ENCODE data around the gene RIC3.

DNA sequence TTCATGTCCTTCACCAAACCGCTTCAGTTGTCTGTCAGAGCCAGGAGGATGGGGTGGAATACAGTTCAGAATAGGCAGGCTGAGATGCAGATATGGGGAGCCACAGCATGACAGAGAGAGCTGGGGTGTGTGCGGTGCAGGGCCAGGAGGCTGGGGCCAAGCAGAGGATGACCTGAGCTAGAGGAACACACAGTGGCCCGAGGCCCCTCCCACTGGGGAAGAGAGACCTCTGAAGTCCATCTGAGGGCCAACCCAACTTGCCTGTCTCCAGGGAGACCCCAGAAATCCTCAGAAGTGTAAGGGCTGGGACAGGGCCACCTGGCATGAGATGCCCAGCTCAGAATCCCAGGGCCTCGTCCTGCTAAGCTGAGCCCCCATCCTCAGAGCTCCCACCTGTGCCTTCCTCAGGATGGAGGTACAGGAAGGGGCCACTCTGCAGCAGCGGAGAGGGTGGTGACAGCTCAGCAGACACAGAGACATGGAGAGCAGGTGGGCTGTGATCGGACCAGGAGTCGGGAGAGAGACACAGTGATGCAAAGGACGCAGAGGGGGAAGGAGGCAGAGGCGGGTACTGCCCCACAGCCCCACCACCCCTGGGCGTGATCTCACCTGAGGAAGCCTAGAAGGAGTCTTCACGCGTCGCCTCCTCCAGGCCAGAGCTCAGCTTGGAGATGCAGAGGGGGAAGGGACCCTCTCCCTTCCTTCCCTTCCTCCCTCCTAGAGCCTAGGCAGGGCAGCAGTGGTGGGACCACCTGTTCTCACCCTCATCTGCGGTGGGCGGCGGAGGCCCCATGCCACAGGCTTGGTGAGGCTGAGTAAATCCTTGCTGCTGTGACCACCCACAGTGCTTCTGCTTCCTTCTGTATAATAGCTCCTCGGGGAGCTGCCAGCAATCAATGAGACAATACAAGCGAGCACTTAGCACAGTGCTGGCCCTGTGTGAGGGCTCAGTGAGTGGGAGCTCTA, 96.9 kb downstream of the RIC3 start:
- no peak for TF ChIP-seq SP1 (IDR thresholded peaks at IDR 0.05)
- TF ChIP-seq LEF1 (IDR thresholded peaks at IDR 0.05; ENCODE audit: borderline replicate concordance) = no peak
- TF ChIP-seq ARNT (IDR thresholded peaks at IDR 0.05) = no peak
- TF ChIP-seq SUZ12 (IDR thresholded peaks at IDR 0.05) = no peak
- no peak for TF ChIP-seq FOXK2 (IDR thresholded peaks at IDR 0.05)
- TF ChIP-seq ZNF384 (IDR thresholded peaks at IDR 0.05) = no peak
- TF ChIP-seq, protein P1, sequence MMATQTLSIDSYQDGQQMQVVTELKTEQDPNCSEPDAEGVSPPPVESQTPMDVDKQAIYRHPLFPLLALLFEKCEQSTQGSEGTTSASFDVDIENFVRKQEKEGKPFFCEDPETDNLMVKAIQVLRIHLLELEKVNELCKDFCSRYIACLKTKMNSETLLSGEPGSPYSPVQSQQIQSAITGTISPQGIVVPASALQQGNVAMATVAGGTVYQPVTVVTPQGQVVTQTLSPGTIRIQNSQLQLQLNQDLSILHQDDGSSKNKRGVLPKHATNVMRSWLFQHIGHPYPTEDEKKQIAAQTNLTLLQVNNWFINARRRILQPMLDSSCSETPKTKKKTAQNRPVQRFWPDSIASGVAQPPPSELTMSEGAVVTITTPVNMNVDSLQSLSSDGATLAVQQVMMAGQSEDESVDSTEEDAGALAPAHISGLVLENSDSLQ (IDR thresholded peaks at IDR 0.05) = no peak
- TF ChIP-seq TARDBP (IDR thresholded peaks at IDR 0.05) = no peak
- no peak for TF ChIP-seq HDGF (IDR thresholded peaks at IDR 0.05; ENCODE audit: borderline replicate concordance)
- TF ChIP-seq L3MBTL2 (conservative IDR thresholded peaks at IDR 0.05) = no peak
- no peak for TF ChIP-seq NFRKB (IDR thresholded peaks at IDR 0.05)
- no peak for TF ChIP-seq BHLHE40 (IDR thresholded peaks at IDR 0.05; ENCODE audit: borderline replicate concordance)
- TF ChIP-seq FOXA1 (IDR thresholded peaks at IDR 0.05) = no peak
